HG03025 (cell line): Measurements from ENCODE around the gene IMPDH1.
A peak's percentile ranks its signal among the peaks of the same experiment; 100 is the strongest.
"Not testable (repeated sequence)": the region's sequence is repeated elsewhere in the genome, so short reads cannot be mapped to it uniquely, and the experiment has no call there.

Experiments
- ATAC-seq: cut with Tn5 transposase; IDR thresholded peaks from one replicate; pipeline ENCODE4 v1.9.1; 2021; ENCODE audit warnings: mild to moderate bottlenecking, moderate library complexity; ENCODE audit not compliant: unreplicated experiment, low FRiP score

The IMPDH1 gene

GRCh38 chr7:128409596-128410450 lies at the start of gene IMPDH1:
Gene IMPDH1 (minus strand): TSS chr7:128409982. CDS start chr7:128409901, 81 bp downstream.
- peak; percentile 82 for ATAC-seq

GRCh38 chr7:128459394-128459878 lies 49.7 kb upstream of the IMPDH1 start:
- peak; percentile 35 for ATAC-seq

GRCh38 chr7:128458956-128459355 lies 49.2 kb upstream of the IMPDH1 start:
- peak; percentile 1 for ATAC-seq

GRCh38 chr7:128457385-128457784 lies 47.6 kb upstream of the IMPDH1 start:
- ATAC-seq, result not testable (repeated sequence)

GRCh38 chr7:128456255-128456725 lies 46.5 kb upstream of the IMPDH1 start:
- ATAC-seq, result no peak

GRCh38 chr7:128455543-128456254 lies 45.9 kb upstream of the IMPDH1 start, which contains the start of gene HILPDA:
Gene HILPDA (plus strand): TSS chr7:128455878. CDS start chr7:128457269, 1,391 bp downstream.
- peak; percentile 80 for ATAC-seq

GRCh38 chr7:128454808-128455542 lies 45.2 kb upstream of the IMPDH1 start:
- ATAC-seq, result no peak

GRCh38 chr7:128453836-128454804 lies 44.3 kb upstream of the IMPDH1 start:
- ATAC-seq, result no peak

GRCh38 chr7:128452552-128452951 lies 42.8 kb upstream of the IMPDH1 start:
- no peak for ATAC-seq

- ATAC-seq, result no peak
Observed at GRCh38 chr7:128450913-128451312, 41.1 kb upstream of the IMPDH1 start.

GRCh38 chr7:128450409-128450808 lies 40.6 kb upstream of the IMPDH1 start:
- ATAC-seq, result no peak

- no peak for ATAC-seq
Observed at GRCh38 chr7:128448751-128449302, 39.0 kb upstream of the IMPDH1 start.

GRCh38 chr7:128447941-128448564 lies 38.3 kb upstream of the IMPDH1 start:
- no peak for ATAC-seq

- no peak for ATAC-seq
Observed at GRCh38 chr7:128446306-128446705, 36.5 kb upstream of the IMPDH1 start.

- ATAC-seq, result no peak
Observed at GRCh38 chr7:128443831-128444600, 34.2 kb upstream of the IMPDH1 start.

GRCh38 chr7:128442356-128442755 lies 32.6 kb upstream of the IMPDH1 start:
- no peak for ATAC-seq

GRCh38 chr7:128437426-128438332 lies 27.9 kb upstream of the IMPDH1 start:
- no peak for ATAC-seq
